Measurements from ENCODE around the gene PEBP1.

Gene PEBP1

DNA sequence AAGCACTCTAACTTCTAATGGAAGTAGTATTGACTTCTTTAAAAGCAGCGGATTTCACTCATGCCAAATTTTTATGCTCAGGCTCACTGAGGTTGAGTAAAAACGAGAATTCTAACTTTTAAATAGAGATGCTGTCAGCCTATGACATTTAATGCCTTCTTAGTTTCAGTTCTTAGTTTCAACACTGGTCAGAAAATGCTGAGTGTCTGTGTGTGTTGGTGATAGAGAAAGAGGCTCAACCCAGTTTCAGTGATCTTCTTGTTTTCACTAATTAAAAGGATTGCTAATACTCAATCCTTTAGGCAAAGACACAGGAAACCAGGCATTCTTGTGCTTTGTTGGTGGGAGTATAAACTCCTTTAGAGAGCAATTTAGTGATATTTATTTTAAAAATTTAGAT is 31.0 kb downstream of the PEBP1 start:
- peak; percentile 89 for DNase-seq (ENCODE audit: low read depth)
- TF ChIP-seq, protein P1, sequence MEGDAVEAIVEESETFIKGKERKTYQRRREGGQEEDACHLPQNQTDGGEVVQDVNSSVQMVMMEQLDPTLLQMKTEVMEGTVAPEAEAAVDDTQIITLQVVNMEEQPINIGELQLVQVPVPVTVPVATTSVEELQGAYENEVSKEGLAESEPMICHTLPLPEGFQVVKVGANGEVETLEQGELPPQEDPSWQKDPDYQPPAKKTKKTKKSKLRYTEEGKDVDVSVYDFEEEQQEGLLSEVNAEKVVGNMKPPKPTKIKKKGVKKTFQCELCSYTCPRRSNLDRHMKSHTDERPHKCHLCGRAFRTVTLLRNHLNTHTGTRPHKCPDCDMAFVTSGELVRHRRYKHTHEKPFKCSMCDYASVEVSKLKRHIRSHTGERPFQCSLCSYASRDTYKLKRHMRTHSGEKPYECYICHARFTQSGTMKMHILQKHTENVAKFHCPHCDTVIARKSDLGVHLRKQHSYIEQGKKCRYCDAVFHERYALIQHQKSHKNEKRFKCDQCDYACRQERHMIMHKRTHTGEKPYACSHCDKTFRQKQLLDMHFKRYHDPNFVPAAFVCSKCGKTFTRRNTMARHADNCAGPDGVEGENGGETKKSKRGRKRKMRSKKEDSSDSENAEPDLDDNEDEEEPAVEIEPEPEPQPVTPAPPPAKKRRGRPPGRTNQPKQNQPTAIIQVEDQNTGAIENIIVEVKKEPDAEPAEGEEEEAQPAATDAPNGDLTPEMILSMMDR (IDR thresholded peaks at IDR 0.05; ENCODE audit: insufficient read depth, low read depth, low read length, missing control alignments), result no peak
- no peak overlapping the region for H3K4me3 ChIP-seq (ENCODE audit: low read depth, low read length)

DNA sequence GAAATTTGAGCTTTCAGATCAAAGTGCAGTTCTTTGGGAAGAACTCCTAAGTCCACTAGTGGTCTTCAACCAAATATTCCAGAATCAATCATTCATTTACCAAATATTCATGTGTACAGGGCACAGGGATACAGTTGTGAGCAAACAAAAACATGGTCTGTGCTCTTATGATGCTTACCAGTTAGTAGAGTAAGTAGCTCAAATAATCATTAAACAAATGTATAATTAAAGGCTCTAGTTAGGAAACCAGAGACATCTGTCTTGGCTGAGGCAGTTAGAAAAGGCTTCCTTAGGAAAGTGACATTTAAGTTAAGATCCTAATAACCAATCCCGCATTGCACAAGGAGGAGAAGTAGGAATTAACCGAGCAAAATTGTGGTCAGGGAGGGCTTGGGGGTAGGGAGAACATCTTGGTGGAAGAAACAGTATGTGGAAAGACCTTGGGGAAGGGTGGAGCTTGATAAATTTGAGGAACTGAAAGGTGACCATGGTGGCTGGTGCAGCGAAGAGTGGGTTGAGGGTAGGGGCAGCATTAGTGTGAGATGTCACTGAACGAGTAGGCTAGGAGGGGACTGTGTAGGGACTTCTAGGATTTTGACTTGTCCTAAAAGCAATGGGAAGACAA is 40.0 kb downstream of the PEBP1 start:
- peak; percentile 46 for DNase-seq (ENCODE audit: low read depth)
- H3K4me3 ChIP-seq (ENCODE audit: low read depth, low read length), result no peak overlapping the region
- TF ChIP-seq, protein P1 (IDR thresholded peaks at IDR 0.05; ENCODE audit: insufficient read depth, low read depth, low read length, missing control alignments), result no peak

DNA sequence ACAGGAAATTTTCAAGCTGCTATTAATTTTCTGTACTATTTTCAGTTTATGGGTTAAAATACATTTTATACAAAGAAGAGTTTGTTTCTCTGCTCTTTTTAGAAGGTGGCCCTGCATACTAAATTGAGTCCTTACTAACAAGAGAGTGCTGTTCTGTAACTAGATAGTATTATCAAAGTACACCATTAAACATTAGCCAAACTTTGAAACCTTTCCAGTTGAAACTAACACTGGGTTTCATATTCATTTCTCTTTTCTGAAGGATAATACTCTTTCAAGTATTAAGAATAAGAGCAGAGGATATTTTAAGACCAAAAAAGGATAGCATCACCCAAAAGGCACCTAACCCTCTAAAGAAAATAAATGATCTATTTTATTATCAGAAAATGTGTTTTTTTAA is 47.2 kb downstream of the PEBP1 start:
- no peak for DNase-seq (ENCODE audit: low read depth)
- TF ChIP-seq, protein P1 (IDR thresholded peaks at IDR 0.05; ENCODE audit: insufficient read depth, low read depth, low read length, missing control alignments), result no peak
- H3K4me3 ChIP-seq (ENCODE audit: low read depth, low read length), result no peak overlapping the region

DNA sequence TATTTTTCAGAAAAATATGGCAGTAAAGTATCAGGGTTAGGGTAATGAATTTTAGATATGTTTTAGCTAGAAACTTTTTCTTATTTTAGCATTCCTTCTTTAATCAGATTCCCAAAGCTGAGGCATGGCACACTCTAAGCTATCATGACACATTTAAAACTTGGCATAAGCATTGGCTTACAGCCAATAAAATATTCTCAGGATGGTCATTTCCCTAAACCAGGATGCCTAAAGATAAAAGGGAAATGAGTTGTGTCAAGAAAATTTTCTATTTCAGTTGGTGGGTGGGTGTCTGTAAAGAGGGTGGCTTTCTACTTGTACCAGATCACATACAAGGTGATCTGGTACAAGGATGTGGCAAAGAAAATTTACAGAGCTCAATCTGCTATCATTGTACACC is 47.8 kb downstream of the PEBP1 start:
- no peak overlapping the region for H3K4me3 ChIP-seq (ENCODE audit: low read depth, low read length)
- TF ChIP-seq, protein P1 (IDR thresholded peaks at IDR 0.05; ENCODE audit: insufficient read depth, low read depth, low read length, missing control alignments), result no peak
- DNase-seq (ENCODE audit: low read depth), result no peak

DNA sequence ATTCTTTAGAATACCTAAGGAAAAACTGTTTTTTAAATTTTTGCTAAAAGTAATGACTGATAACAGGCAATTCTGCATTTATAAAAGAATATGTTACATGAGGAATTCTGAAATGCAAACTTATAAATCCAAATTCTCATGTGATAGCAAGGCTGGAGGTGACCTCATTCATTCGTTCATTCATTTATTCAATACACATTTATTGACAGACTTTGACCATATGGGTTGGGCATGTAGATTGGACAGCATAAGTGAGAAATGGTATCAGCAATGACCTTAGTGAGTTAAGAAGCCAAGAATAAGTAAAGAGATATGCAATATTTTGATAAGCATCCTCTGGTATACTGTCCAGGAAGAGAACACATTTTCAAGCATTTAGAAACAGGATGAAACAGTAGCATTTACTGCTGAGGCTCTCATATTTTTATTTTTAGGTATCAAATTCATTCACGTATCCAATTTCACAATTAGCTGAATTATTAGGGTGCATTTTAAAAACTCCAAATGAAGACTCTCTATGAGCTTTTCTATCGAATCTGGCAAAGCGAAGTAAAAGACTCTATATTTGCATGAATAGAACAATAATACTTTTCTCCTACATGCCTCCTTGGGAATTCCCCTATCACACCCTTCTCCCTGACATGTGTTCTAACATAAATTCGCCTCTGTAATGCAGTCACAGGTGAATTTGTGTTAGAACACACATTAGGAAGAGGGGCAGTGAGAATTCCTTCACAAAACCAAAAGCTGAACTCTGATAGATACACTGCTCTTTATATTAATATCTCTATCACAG is 49.9 kb downstream of the PEBP1 start:
- no peak for DNase-seq (ENCODE audit: low read depth)
- TF ChIP-seq, protein P1 (IDR thresholded peaks at IDR 0.05; ENCODE audit: insufficient read depth, low read depth, low read length, missing control alignments), result no peak
- no peak overlapping the region for H3K4me3 ChIP-seq (ENCODE audit: low read depth, low read length)

DNA sequence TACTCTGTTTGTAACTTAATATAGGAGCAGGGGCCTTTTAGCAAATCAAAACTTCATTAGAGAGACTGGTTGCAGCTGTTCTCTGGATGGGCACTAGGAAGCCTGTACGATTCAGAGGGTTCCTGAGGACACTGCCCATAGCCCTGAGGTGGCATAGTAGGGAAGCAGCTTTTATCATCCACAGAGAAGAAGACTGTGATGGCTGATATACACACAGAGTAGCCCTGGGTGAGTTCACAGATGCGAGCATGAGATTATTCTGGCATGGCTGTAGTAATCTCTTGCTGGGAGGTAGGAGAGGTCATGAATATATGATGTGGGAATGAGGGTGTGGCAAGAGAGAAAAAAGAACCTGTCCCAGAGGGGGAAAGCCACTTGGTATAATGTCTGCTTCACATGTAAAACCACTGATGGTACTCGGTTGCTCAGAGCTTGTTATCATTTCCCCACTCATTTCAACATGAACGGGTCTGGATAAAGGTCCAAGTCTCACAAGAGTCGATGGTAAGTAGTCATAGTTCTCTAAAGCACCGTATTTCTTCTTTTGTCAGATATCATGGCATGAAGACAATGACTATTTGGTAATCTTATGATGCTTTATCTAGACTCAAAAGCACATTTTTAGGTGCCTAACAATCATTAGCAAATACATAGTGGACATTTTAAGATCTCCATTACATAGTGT is 52.0 kb downstream of the PEBP1 start:
- H3K4me3 ChIP-seq (ENCODE audit: low read depth, low read length), result no peak overlapping the region
- no peak for DNase-seq (ENCODE audit: low read depth)
- TF ChIP-seq, protein P1 (IDR thresholded peaks at IDR 0.05; ENCODE audit: insufficient read depth, low read depth, low read length, missing control alignments), result no peak
